MM.1S (cell line): Measurements from ENCODE around the gene CD320.
"Not testable (repeated sequence)": the region's sequence is repeated elsewhere in the genome, so short reads cannot be mapped to it uniquely, and the experiment has no call there.

ENCODE experiments used
- DNase-seq: peaks from one replicate; pipeline ENCODE4 v3.0.0-alpha.2; 2015
- H2AFZ ChIP-seq: fragments of 300-600 bp; sonication (generic); 2 replicates; pipeline ENCODE4 v1.6.0; 2016; ENCODE audit warnings: antibody characterized with exemption, low read length
- H3F3A ChIP-seq: fragments of 300-600 bp; sonication (generic); 2 replicates; pipeline ENCODE4 v1.6.1; 2016; ENCODE audit warnings: mild to moderate bottlenecking, antibody characterized with exemption, low read length, moderate library complexity, mixed read lengths; ENCODE audit not compliant: insufficient read depth
- H3K27ac ChIP-seq: fragments of 300-600 bp; sonication (generic); 2 replicates; pipeline ENCODE4 v1.5.1; 2016; ENCODE audit warnings: mild to moderate bottlenecking, low read length
- H3K27me3 ChIP-seq: fragments of 300-600 bp; sonication (generic); replicated peaks from 2 replicates; pipeline ENCODE4 v1.6.0; 2016; ENCODE audit warnings: low read length; ENCODE audit not compliant: insufficient read depth
- H3K36me3 ChIP-seq: fragments of 300-600 bp; sonication (generic); replicated peaks from 2 replicates; pipeline ENCODE4 v1.6.1; 2016; ENCODE audit warnings: mild to moderate bottlenecking, low read length, mixed read lengths; ENCODE audit not compliant: insufficient read depth
- H3K4me1 ChIP-seq: fragments of 300-600 bp; sonication (generic); 2 replicates; pipeline ENCODE4 v1.6.1; 2016; ENCODE audit warnings: low read length, mixed read lengths
- H3K4me2 ChIP-seq: fragments of 300-600 bp; sonication (generic); 2 replicates; pipeline ENCODE4 v1.6.0; 2016; ENCODE audit warnings: low read depth, low read length
- H3K4me3 ChIP-seq: fragments of 300-600 bp; sonication (generic); 2 replicates; pipeline ENCODE4 v1.5.1; 2016; ENCODE audit warnings: low read length, mixed read lengths
- H3K79me2 ChIP-seq: fragments of 300-600 bp; sonication (generic); 2 replicates; pipeline ENCODE4 v1.6.1; 2016; ENCODE audit warnings: mixed run types, low read length, mixed read lengths
- H3K9ac ChIP-seq: fragments of 300-600 bp; sonication (generic); 2 replicates; pipeline ENCODE4 v1.6.1; 2016; ENCODE audit warnings: low read length, mixed read lengths
- H3K9me2 ChIP-seq: fragments of 300-600 bp; sonication (generic); replicated peaks from 2 replicates; pipeline ENCODE4 v1.6.1; 2016; ENCODE audit warnings: mild to moderate bottlenecking, low read length, mixed read lengths; ENCODE audit not compliant: insufficient read depth
- H3K9me3 ChIP-seq: fragments of 300-600 bp; sonication (generic); replicated peaks from 2 replicates; pipeline ENCODE4 v1.6.1; 2016; ENCODE audit warnings: mild to moderate bottlenecking, low read length, mixed read lengths; ENCODE audit not compliant: insufficient read depth
- H4K20me1 ChIP-seq: fragments of 300-600 bp; sonication (generic); 2 replicates; pipeline ENCODE4 v1.6.1; 2016; ENCODE audit warnings: mild to moderate bottlenecking, low read length, moderate library complexity, mixed read lengths; ENCODE audit not compliant: insufficient read depth
- CTCF ChIP-seq: fragments of 300-600 bp; sonication (generic); IDR thresholded peaks from 2 replicates; pipeline ENCODE4 v1.5.1; 2016; ENCODE audit warnings: antibody characterized with exemption, low read length, mixed read lengths
- EZH2 ChIP-seq: fragments of 300-600 bp; sonication (generic); optimal IDR thresholded peaks from 2 replicates; pipeline ENCODE3; 2017; ENCODE audit warnings: low read depth, mild to moderate bottlenecking, antibody characterized with exemption, low read length, mixed read lengths
- EZH2phosphoT487 ChIP-seq: fragments of 300-600 bp; sonication (generic); IDR thresholded peaks from 2 replicates; pipeline ENCODE4 v1.6.1; 2018; ENCODE audit warnings: antibody characterized with exemption, low read length

Gene CD320

GRCh38 chr19:8269724-8270123, 38.4 kb downstream of the CD320 start:
- H3K4me1 ChIP-seq = peaks cover 11% of the 10 kb centered on the region

GRCh38 chr19:8265872-8266271, 42.3 kb downstream of the CD320 start:
- no peak overlapping the region for H3K4me2 ChIP-seq
- no peak for DNase-seq
- no peaks in the 10 kb centered on the region for H4K20me1 ChIP-seq
- no peaks in the 10 kb centered on the region for H3K36me3 ChIP-seq
- H2AFZ ChIP-seq = no peak overlapping the region
- peaks cover 4% of the 10 kb centered on the region; the same call in 1 of the 2 replicates for H3K27me3 ChIP-seq
- H3K79me2 ChIP-seq = no peaks in the 10 kb centered on the region
- H3K9me2 ChIP-seq = no peaks in the 10 kb centered on the region
- H3K9me3 ChIP-seq = no peaks in the 10 kb centered on the region
- no peak overlapping the region for H3K27ac ChIP-seq
- TF ChIP-seq CTCF = no peak
- no peak for TF ChIP-seq EZH2
- TF ChIP-seq EZH2phosphoT487 = no peak
- H3K9ac ChIP-seq = no peak overlapping the region
- peaks cover 20% of the 10 kb centered on the region for H3F3A ChIP-seq
- peaks cover 11% of the 10 kb centered on the region for H3K4me1 ChIP-seq
- H3K4me3 ChIP-seq = no peak overlapping the region

More at GRCh38 chr19:8269724-8270123, 38.4 kb downstream of the CD320 start:
- no peak overlapping the region for H2AFZ ChIP-seq
- no peaks in the 10 kb centered on the region for H3K36me3 ChIP-seq
- H3K9me2 ChIP-seq = no peaks in the 10 kb centered on the region
- peaks cover 20% of the 10 kb centered on the region for H3F3A ChIP-seq
- no peaks in the 10 kb centered on the region for H3K9me3 ChIP-seq
- H3K27me3 ChIP-seq = no peaks in the 10 kb centered on the region
- DNase-seq = no peak
- H3K79me2 ChIP-seq = no peaks in the 10 kb centered on the region
- peak overlapping the region; percentile 53 for H3K4me3 ChIP-seq
- TF ChIP-seq EZH2phosphoT487 (no peak), EZH2 (no peak), CTCF (no peak)
- H4K20me1 ChIP-seq = no peaks in the 10 kb centered on the region
- H3K9ac ChIP-seq = no peak overlapping the region
- peak overlapping the region; percentile 71 for H3K4me2 ChIP-seq
- no peak overlapping the region; the same call in 1 of the 2 replicates for H3K27ac ChIP-seq

- H3K36me3 ChIP-seq, H3K9ac ChIP-seq, H3K9me2 ChIP-seq, H2AFZ ChIP-seq, H3K79me2 ChIP-seq, H3K27ac ChIP-seq, H3K27me3 ChIP-seq, DNase-seq, H3K4me3 ChIP-seq, H3K4me2 ChIP-seq, H3K9me3 ChIP-seq, H4K20me1 ChIP-seq, H3K4me1 ChIP-seq: not testable (repeated sequence)
- H3F3A ChIP-seq = peaks cover 13% of the 10 kb centered on the region
These were observed 43.9 kb downstream of the CD320 start for GRCh38 chr19:8264248-8264647.

GRCh38 chr19:8262431-8262830, 45.7 kb downstream of the CD320 start:
- no peaks in the 10 kb centered on the region for H3K9me2 ChIP-seq
- H4K20me1 ChIP-seq = no peaks in the 10 kb centered on the region
- no peak for DNase-seq
- no peaks in the 10 kb centered on the region for H3K79me2 ChIP-seq
- no peak overlapping the region for H3K27ac ChIP-seq
- H3K4me2 ChIP-seq = no peak overlapping the region
- no peaks in the 10 kb centered on the region for H3F3A ChIP-seq
- H3K36me3 ChIP-seq = no peaks in the 10 kb centered on the region
- H3K9me3 ChIP-seq = no peaks in the 10 kb centered on the region
- no peaks in the 10 kb centered on the region for H3K4me1 ChIP-seq
- H2AFZ ChIP-seq = no peak overlapping the region
- no peak overlapping the region for H3K4me3 ChIP-seq
- TF ChIP-seq EZH2 (no peak), EZH2phosphoT487 (no peak), CTCF (no peak)
- peaks cover 4% of the 10 kb centered on the region; the same call in 1 of the 2 replicates for H3K27me3 ChIP-seq
- H3K9ac ChIP-seq = no peak overlapping the region
